ENCODE measurements around the gene PLAC9.
"Not testable (repeated sequence)": the region's sequence is repeated elsewhere in the genome, so short reads cannot be mapped to it uniquely, and the experiment has no call there.

The PLAC9 gene

GRCh38 chr10:80132299-80133139 is at the start of gene PLAC9:
TSS of gene PLAC9 (plus strand) at chr10:80132730. CDS start at chr10:80132763, 33 bp downstream.
- no peak for DNase-seq (ENCODE audit: low read depth in 2 of 2)

GRCh38 chr10:80090121-80090520 is 42.4 kb upstream of the PLAC9 start:
- DNase-seq (ENCODE audit: low read depth in 2 of 2) = no peak

- no peak for DNase-seq (ENCODE audit: low read depth in 2 of 2)
Measured at GRCh38 chr10:80094231-80094630, 38.3 kb upstream of the PLAC9 start.

GRCh38 chr10:80098272-80098671 is 34.3 kb upstream of the PLAC9 start:
- DNase-seq (ENCODE audit: low read depth in 2 of 2) = not testable (repeated sequence)

- not testable (repeated sequence) for DNase-seq (ENCODE audit: low read depth in 2 of 2)
Measured at GRCh38 chr10:80099295-80099694, 33.2 kb upstream of the PLAC9 start.

GRCh38 chr10:80100116-80100515 is 32.4 kb upstream of the PLAC9 start:
- DNase-seq (ENCODE audit: low read depth in 2 of 2) = no peak

GRCh38 chr10:80100861-80101695 is 31.5 kb upstream of the PLAC9 start:
- DNase-seq (ENCODE audit: low read depth in 2 of 2) = no peak

GRCh38 chr10:80104066-80104926 is 28.2 kb upstream of the PLAC9 start:
- DNase-seq (ENCODE audit: low read depth in 2 of 2) = no peak

- no peak for DNase-seq (ENCODE audit: low read depth in 2 of 2)
Measured at GRCh38 chr10:80108576-80109239, 23.8 kb upstream of the PLAC9 start.

GRCh38 chr10:80110986-80111385 is 21.5 kb upstream of the PLAC9 start:
- DNase-seq (ENCODE audit: low read depth in 2 of 2) = no peak

GRCh38 chr10:80118669-80119068 is 13.9 kb upstream of the PLAC9 start:
- no peak for DNase-seq (ENCODE audit: low read depth in 2 of 2)

- DNase-seq (ENCODE audit: low read depth in 2 of 2) = no peak
Measured at GRCh38 chr10:80122110-80122710, 10.3 kb upstream of the PLAC9 start.

- DNase-seq (ENCODE audit: low read depth in 2 of 2) = no peak
Measured at GRCh38 chr10:80122746-80123145, 9.8 kb upstream of the PLAC9 start.

GRCh38 chr10:80126876-80127275 is 5.7 kb upstream of the PLAC9 start:
- no peak for DNase-seq (ENCODE audit: low read depth in 2 of 2)

GRCh38 chr10:80131499-80131901 is 1.0 kb upstream of the PLAC9 start:
- DNase-seq (ENCODE audit: low read depth in 2 of 2) = no peak

- DNase-seq (ENCODE audit: low read depth in 2 of 2) = no peak
Measured at GRCh38 chr10:80133206-80133605, 676 bp downstream of the PLAC9 start.

GRCh38 chr10:80133687-80134086 is 1.2 kb downstream of the PLAC9 start:
- DNase-seq (ENCODE audit: low read depth in 2 of 2) = not testable (repeated sequence)

- no peak for DNase-seq (ENCODE audit: low read depth in 2 of 2)
Measured at GRCh38 chr10:80136134-80136571, 3.6 kb downstream of the PLAC9 start.

- no peak for DNase-seq (ENCODE audit: low read depth in 2 of 2)
Measured at GRCh38 chr10:80137031-80137862, 4.7 kb downstream of the PLAC9 start.

GRCh38 chr10:80137920-80138319 is 5.4 kb downstream of the PLAC9 start:
- no peak for DNase-seq (ENCODE audit: low read depth in 2 of 2)

All from activated CD4-positive, alpha-beta T cell treated with anti-CD3 and anti-CD28 coated beads for 24 hours (primary cell).